Limb (tissue), 2 donors: Measurements from ENCODE around the gene CPD.
A peak's percentile ranks its signal among the peaks of the same experiment; 100 is the strongest.
"Not testable (repeated sequence)": the region's sequence is repeated elsewhere in the genome, so short reads cannot be mapped to it uniquely, and the experiment has no call there.

Experiments used
- DNase-seq, 2 donors: peaks; one replicate each; pipeline ENCODE4 v3.0.0-alpha.2; 2016; ENCODE audit errors: extremely low spot score in 2 of 2

Gene CPD

DNA sequence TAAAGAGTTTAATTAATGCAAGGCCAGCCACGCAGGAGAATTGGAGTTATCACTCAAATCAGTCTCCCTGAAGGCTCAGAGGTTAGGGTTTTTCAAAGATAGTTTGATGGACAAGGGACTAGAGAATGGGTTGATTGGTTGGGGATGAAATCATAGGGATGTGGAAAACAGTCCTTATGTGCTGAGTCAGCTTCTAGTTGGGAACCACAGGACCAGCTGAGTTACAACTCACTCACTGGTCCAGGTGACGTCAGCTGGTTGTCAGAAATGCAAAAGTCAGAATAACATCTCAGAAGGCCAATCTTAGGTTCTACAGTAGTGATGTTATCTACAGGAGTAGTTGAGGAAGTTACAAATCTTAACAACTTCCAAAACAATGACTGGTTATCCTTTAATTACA lies 47.6 kb downstream of the CPD start:
- no peak for DNase-seq

- no peak for DNase-seq
Measured at GRCh38 chr17:30427611-30428010, 48.9 kb downstream of the CPD start.

DNA sequence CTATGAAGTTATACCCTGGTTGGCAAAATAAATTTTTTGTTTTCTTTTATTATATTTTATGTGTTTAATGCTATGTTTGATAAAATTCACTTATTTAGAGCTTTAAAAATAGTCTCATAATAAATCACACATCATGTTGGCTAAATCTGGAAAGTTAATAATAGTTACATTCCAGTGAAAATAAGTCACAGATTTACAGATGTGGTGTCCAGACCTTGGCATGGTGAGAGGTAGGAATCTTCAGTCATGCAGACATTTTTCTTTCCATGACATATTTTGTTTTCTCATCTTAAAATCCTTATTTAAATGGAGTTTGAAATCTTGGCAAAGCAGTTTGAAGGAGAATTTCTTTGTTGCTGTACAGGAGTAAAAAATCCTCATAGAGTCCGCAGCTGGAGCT lies 50.4 kb downstream of the CPD start:
- DNase-seq = peak in 1 of 2 donors; percentile 42

DNA sequence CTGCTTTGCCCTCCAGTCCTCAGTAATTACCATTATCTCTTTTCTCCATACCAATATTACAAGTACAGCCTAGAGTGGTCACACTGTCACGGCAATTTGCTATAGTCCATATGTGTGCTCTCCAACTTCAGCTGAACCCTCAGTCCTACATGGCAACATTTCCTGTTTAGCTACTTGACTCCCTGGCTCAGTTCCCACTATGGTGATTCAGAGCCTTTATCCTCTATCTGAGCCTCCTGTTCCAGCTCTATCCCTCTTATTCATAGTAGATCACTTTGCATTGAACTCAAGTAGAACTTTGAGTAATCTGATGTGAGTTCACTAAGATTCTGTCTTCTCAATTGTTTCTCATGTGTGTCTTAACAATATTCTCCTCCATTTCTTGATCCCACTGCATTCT lies 54.8 kb downstream of the CPD start:
- no peak for DNase-seq

DNA sequence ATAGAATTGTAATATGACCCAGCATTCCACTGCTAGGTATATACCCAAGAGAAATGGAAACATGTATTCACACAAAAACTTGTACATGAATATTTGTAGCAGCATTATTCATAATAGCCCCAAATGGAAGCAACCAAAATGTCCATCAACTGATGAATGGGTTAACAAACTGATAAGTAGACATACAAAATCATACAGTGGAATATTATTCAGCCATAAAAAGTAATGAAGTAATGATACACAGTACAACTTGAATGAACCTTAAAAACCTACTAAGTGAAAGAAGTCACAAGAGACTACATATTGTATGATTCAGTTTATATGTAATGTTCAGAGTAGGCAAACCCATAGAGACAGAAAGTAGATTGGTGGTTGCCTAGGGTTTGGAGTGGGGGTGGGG lies 58.0 kb downstream of the CPD start:
- DNase-seq = no peak

DNA sequence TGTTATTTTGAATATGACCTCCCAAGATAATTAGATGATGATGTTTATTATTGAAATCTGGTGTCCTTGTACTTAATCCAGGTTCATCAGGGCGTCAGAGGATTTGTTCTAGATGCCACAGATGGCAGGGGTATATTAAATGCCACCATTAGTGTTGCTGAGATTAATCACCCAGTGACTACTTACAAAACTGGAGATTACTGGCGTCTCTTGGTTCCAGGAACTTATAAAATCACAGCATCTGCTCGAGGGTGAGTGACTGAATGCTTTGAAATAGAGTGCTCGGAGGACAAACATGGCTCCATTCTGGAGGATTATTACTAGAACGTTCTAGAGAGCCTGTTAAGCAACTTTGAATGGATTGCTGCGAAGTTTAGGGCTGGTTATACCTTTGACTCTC lies 65.0 kb downstream of the CPD start:
- DNase-seq = no peak

- not testable (repeated sequence) for DNase-seq
Measured at GRCh38 chr17:30446640-30447039, 67.9 kb downstream of the CPD start.

GRCh38 chr17:30449480-30449879 lies 70.8 kb downstream of the CPD start:
- DNase-seq = peak in 1 of 2 donors; percentile 44

- DNase-seq = no peak
Measured at GRCh38 chr17:30450125-30451027, 71.6 kb downstream of the CPD start.

DNA sequence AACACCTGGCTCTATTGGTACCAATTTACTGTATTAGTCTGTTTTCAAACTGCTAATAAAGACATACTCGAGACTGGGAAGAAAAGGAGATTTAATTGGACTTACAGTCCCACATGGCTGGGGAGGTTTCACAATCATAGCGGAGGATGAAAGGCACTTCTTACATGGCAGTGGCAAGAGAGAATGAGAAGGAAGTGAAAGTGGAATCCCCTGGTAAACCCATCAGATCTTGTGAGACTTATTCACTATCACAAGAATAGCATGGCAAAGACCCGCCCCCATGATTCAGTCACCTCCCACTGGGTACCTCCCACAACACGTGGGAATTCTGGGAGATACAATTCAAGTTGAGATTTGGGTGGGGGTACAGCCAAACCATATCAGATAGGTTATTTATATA lies 75.9 kb downstream of the CPD start:
- no peak for DNase-seq

DNA sequence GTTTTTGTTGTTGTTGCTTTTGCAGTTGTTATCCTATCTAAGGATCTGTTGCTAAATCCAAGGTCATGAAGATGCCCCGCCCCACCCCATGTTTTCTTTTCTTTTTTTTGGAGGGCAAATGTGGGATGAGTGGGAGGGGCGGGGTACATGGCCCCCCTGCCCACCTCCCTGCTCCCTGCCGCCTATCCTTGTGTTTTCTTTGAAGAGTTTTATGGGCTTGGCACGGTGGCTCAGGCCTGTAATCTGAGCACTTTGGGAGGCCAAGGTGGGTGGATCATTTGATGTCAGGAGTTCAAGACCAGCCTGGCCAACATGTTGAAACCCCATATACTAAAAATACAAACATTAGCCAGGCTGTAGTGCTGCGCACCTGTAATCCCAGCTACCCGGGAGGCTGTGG lies 79.6 kb downstream of the CPD start:
- DNase-seq = no peak

DNA sequence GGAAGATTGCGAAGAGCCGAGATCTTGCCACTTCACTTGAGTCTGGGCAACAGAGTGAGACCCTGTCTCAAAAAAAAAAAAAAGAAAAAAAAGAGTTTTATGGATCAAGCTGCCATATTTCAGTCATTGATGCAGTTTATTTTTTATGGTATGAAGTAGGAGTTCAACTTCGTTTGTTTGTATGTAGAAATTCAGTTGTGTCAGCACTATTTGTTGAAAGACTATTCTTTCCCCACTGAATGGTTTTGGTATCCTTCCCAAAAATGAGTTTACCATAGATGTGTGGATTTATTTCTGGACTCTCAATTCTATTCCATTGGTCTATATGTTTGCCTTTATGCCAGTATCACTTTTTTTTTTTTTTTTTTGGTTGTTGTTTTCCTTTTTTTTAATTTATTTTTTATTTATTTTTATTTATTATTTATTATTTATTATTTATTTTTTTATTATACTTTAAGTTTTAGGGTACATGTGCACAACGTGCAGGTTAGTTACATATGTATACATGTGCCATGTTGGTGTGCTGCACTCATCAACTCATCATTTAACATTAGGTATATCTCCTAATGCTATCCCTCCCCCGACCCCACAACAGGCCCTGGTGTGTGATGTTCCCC lies 80.2 kb downstream of the CPD start:
- DNase-seq = not testable (repeated sequence)

GRCh38 chr17:30468465-30468864 lies 89.7 kb downstream of the CPD start:
- no peak for DNase-seq

DNA sequence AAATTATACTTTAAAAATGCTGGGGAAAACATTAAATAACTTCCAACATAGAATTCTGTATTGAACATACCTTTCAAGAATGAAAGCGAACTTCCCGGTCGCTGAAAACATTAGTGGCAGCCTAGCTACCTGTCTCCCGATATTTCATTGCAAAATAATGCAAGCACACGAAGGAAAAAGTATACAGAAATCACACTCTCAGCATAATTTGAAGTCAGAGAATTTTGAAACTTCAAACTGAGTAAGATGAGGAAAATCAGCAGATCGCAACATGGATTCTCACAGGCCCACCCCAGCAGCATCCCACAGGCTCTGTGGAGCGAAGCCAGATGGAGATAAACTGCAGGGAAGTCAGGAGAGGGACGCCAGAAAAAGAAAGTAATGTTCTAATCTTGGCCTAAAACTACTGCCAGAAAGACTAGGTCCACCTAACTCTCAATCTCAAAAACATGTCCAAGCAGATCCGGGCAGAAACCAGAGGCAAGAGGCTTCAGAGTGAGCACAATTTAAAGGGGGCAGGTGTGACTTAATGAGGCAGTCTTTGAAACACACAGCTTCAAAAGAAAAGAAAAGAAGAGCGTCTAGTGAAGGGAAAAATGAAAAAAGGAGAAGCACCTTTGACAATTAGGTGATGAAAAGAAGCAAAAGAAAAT lies 93.6 kb downstream of the CPD start:
- DNase-seq = no peak

GRCh38 chr17:30475206-30475605 lies 96.5 kb downstream of the CPD start:
- DNase-seq = no peak

DNA sequence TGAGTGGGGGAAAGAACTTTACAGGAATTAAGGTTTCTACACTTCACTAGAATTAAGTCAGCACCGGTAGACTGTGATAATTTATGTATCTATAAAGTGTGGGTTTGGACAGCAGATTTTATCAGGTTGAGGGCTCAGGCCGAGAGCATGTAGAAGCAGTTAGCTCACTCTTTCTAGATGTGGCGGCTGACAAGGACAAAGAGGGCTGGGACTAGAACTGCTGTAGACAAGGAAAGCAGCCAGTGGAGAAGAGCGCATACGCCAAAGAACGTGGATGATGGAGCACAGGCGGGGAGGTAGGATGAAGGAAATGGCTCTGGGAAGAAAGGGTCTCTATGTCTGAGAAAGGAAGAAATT lies 98.0 kb downstream of the CPD start:
- DNase-seq = no peak

- DNase-seq = peak; percentile 93 to 96
Measured at GRCh38 chr17:30477083-30477773, 98.5 kb downstream of the CPD start, which contains the start of gene GOSR1. TSS of gene GOSR1 (plus strand) at chr17:30477408. CDS start at chr17:30477434, 26 bp downstream.

DNA sequence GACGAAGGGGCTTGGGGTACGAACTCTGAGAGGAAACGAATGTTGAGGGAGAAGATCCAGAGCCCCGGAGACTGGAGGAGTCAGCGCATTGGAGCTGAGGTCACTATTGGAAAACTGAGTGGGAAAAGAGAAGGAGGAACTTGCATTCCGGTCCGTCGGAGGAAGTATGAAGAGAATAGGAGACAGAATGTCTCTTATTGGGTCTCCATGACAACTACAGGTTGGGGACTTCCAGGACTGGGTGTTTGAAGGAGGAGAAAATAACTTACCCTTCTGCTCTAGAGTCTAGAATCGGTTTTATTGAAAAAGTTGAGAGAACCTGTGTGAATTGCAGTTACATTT lies 99.0 kb downstream of the CPD start:
- DNase-seq = no peak

GRCh38 chr17:30482555-30482954 lies 103.8 kb downstream of the CPD start:
- DNase-seq = no peak

DNA sequence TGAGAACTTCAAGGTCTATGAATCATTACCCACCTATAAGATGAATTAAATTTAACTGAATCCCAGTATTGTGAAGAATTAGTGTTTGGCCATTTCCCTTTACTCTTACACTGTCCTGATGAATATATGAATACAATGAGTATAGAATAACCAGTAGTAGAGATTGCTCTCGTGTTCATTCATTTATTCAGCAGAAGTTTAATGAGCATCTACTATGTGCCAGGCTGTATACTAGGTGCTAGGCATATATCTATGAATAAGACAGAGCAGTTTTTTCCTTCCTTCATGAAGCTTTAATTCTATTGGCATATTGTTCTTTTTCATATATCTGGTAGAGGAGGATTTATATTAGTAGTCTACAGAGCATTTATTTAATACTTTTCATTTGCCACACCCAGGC lies 104.4 kb downstream of the CPD start:
- DNase-seq = no peak

GRCh38 chr17:30493780-30494179 lies 115.1 kb downstream of the CPD start:
- DNase-seq = no peak

- no peak for DNase-seq
Measured at GRCh38 chr17:30495586-30495985, 116.9 kb downstream of the CPD start.
